GM18951 (cell line): ENCODE data around the gene KRTAP5-10.

ENCODE experiments used
- in situ Hi-C: fragments of 300-500 bp; cut with MboI; formaldehyde crosslinking; loops from one replicate; pipeline ENCODE4 v1.12.0; 2022; ENCODE audit warnings: low sequenced_read_pairs, mixed read lengths, inconsistent platforms; ENCODE audit not compliant: unreplicated experiment

Gene KRTAP5-10

DNA sequence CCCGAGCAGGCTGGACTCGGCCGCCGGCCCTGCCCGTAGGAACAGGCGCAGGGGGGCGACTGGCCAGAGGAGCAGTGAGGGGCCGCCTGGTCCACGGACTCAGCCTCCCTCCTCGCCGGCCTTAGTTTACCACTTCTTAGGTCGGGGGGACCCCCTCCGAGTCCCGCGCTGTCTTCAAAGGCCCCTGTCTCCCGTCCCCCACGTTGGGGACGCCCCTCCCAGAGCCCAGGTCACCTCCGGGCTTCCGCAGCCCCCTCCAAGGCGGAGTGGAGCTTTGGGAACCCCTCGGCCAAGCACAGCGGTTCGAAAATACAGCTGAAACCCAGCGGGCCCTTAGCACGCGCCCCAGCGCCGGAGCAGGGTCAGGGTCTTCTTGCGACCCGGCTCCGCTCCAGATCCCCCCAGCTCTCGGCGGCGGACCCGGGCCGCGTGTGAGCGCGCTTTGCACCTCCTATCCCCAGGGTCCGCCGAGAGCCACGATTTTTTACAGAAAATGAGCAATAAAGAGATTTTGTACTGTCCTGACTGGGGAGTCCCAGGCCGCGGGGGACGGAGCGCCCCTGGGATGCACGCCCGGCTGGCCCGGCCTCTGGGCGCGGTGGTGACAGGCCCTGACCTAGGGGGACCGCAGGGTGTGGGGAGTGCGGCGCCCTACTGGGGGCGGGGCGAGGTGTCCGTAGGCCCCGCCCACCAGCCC is 42.3 kb downstream of the KRTAP5-10 start:
- in situ Hi-C loops, result loop anchor here (25.0 kb wide), 1 partner anchor 130 kb away; no protein-coding TSS in a partner anchor

DNA sequence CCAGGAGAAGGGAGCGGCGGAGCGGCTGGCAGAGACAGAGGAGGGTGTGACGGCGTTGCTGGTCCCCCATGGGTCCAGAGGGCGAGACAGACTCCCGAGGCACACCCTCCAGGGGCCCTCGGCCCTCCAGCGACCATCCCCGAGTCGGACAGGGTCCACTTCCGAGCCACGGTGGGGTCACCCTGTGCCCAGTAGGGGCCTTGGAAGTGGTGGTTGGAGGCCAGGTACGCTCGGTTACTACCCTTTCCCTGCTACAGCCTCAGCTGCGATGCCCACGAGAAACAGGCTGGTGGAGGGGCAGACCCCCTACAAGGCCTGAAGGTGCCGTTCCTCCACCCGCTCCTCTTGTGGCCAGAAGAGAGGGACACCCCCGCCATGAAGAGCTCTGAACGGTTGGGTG is 42.9 kb downstream of the KRTAP5-10 start:
- in situ Hi-C loops, result loop anchor here (25.0 kb wide), 1 partner anchor 129 kb away; no protein-coding TSS in a partner anchor

DNA sequence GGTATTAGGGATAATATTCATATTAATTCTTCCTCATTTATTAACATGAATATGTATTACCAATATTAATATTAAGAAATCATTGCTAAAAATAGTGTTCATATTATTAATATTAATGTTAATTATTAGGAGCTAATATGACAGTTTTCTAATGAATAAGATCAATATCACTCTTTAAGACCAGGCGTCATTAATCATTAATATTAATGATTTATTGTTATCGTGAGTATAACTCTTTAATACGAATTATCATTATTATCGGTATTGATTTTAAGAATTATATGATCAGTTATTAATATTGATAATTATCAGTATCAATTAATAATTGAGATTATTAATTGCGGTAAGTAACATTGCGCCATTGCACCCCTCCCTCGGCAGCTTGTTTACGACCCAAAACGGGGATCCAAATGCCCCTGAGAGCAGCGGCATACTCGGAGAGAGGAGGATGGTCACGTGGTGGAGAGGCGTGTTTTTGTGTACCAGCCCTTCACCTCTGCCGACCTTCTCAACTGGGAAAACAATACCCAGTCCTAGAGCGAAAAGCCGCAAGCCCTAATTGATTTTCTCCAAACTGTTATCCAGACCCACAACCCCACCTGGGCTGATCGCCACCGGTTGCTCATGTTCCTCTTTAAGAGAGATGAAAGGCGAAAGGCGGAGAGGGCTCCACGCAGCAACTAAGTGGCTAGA is 46.0 kb downstream of the KRTAP5-10 start:
- in situ Hi-C loops, result loop anchor here (25.0 kb wide), 1 partner anchor 126 kb away; no protein-coding TSS in a partner anchor

DNA sequence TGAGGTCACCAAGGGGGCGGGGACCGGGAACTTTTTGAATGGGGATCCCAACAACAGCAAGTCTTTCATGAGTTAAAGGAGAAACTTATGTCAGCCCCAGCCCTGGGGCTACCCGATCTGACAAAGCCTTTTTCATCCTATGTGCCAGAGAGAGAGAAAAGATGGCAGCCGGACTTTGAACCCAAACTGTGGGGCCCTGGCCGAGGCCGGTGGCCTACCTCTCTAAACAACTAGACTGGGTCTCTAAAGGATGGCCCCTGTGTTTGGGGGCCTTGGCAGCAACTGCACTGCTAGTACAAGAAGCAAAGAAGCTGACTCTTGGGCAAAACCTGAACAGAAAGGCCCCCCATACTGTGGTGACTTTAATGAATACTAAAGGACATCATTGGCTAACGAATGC is 48.6 kb downstream of the KRTAP5-10 start:
- in situ Hi-C loops, result loop anchor here (25.0 kb wide), 1 partner anchor 123 kb away; no protein-coding TSS in a partner anchor

DNA sequence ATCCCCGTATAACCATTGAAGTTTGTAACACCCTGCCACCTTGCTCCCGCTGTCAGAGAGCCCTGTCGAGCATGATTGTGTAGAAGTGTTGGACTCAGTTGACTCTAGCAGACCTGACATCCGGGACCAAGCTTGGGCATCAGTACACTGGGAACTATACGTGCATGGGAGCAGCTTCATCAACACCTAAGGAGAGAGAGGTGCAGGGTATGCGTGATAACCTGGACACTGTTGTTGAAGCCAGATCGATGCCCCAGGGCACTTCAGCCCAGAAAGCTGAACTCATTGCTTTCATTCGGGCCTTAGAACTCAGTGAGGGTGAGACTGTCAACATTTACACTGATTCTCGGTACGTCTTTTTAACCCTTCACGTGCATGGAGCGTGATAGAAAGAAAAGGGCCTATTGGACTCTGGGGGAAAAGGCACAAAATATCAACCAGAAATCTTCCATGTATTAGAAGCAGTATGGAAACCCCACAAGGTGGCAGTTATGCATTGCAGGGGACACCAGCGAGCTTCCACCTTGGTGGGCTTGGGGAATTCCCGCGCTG is 49.1 kb downstream of the KRTAP5-10 start:
- in situ Hi-C loops, result loop anchor here (25.0 kb wide), 1 partner anchor 123 kb away; no protein-coding TSS in a partner anchor

DNA sequence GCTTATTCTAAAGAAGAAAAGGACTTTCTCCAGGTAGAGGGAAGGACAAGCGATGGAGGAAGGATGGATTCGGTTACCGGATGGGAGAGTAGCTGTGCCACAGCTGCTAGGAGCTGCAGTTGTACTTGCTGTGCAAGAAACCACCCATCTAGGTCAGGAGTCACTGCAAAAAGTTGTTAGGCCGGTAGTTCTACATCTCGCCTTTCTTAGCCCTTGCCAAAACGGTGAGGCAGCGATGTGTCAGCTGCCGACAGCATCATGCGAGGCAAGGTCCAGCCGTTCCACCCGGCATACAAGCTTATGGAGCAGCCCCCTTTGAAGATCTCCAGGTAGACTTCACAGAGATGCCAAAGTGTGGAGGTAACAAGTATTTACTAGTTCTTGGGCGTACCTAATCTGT is 49.6 kb downstream of the KRTAP5-10 start:
- in situ Hi-C loops, result loop anchor here (25.0 kb wide), 1 partner anchor 122 kb away; no protein-coding TSS in a partner anchor
